Islet of Langerhans (tissue), 1 donor: ENCODE data around the gene RAD51B.

Experiments used
- FAIRE-seq: peaks from one replicate; lab custom pipeline; 2011; peaks lifted over from hg19 to GRCh38; lab: Jason Lieb, UNC

The RAD51B gene

DNA sequence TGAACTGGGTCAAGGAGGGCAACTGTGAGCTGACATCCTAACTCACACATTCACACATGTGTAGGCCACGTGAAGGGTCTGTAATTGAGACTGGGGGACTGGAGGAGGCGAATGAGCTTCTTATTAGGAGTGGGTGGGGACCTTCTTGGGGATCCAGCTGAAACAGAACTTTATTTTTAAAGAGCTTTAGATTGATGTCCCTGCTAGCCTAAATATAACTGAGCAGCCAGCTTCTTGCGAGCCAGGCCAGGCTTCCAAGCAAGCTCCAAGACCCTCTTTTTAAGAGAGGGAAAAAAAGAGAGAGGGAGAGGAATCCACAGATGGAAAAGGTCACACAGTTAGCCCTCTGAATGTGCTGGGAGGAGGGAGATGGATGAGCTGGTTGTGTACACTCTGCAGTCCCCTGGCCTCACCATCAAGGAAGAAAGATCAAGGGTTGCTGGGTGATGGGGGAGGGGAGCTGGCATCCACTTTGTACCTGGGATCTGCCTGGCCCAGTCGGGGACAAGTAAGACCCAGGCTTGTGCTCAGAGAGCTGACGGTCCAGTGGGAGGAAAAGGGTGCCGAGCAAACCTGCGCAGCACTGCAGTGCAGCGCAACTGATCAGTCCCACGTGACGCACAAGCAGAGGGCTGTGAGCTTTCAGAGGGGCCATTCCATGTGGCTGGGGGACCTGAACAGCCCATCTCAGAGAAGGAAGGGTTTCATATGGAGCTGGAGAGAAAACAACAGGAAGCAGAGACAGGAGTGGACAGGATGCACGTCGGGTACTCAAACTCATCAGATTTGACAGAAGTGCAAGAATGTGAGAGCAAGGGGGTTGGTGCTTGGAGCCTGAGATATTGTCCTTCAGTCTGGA is 818.8 kb downstream of the RAD51B start:
- no peak for FAIRE-seq

DNA sequence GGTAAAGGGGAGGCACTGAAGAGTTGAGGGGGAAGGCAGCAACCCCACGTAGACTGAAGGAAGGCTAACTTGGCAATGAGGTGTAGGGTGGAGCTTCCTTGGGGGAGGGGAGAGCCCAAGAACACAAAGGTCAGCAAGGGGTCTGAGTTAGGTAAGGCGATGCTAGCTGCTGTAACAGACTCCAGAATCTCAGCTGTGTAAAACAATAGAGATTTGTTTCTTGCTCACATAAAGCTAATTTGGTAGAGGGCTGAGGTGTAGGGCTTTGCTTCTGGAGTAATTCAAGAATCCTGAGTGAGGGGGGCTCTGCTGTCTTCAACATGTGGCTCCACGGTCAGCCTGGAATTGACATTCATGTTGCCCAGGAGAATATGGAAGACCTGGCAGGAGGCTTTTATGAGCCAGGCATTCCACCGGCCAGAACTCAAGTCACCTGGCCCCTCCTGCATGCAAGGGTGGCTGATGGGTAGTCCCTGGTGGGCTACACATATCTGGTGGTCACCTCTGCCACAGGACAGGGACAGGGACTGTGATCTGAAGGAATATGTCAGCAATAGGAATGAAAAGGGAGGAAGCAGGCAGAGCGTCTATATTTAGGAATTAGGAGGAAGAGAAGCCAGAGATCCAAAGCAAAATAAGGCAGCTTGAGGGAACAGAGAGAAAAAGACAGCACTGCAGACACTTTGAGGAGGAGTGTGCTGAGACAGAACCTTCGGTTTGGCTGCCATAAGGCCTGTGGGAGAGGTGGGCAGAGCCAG is 819.6 kb downstream of the RAD51B start:
- no peak for FAIRE-seq

DNA sequence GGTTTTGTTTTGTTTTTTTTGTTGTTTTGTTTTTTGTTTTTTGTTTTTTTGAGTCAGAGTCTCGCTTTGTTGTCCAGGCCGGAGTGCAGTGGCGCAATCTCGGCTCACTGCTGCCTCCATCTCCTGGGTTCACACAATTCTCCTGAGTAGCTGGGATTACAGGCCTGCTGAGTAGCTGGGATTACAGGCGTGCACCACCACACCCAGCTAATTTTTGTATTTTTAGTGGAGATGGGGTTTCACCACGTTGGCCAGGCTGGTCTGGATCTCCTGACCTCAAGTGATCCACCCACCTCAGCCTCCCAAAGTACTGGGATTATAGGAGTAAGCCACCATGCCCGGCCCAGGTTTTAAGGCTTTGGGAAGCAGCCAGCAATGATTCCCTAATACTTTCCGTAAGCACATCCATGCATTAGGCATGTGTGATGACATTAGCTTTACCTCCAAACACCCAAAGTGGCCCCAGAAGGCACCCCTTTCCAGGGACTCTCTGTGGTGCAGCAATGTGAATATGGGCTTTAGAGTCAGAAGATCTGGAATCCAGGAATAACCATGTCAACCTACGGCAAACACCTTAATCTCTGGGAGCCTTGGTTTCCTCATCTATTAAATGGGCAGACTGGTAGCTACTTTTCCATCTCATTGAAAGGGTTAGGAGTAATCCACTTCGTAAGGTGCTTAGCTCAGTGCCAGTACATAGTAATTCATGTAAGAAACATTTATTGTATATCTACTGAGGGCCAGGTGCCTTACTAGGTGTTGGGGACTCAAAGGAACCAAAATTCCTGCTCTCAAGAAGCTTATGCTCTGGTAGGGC is 820.4 kb downstream of the RAD51B start:
- no peak for FAIRE-seq

DNA sequence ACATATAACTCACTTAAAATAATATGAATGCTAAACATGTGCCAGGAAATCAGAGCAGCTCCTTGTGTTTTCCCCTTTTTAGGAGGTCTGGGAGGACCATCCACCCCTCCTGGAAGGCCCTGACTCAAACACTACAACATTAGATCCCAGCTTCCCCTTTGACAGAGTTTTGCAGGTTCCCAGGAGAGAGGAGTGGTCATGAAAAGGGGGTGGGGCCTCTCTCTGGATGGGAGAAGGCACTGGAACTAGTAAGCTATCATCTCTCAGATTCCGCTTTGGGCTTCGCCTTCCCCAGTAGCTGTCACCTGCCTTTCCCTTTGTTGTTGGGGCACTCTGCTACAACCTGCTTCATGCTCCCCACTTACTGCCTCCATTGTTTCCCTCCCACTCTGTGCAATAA is 824.1 kb downstream of the RAD51B start:
- no peak for FAIRE-seq

GRCh38 chr14:68644101-68644500 is 824.5 kb downstream of the RAD51B start:
- FAIRE-seq = no peak

- no peak for FAIRE-seq
Observed at GRCh38 chr14:68645371-68645770, 825.8 kb downstream of the RAD51B start.

- no peak for FAIRE-seq
Observed at GRCh38 chr14:68649476-68650189, 830.1 kb downstream of the RAD51B start.

DNA sequence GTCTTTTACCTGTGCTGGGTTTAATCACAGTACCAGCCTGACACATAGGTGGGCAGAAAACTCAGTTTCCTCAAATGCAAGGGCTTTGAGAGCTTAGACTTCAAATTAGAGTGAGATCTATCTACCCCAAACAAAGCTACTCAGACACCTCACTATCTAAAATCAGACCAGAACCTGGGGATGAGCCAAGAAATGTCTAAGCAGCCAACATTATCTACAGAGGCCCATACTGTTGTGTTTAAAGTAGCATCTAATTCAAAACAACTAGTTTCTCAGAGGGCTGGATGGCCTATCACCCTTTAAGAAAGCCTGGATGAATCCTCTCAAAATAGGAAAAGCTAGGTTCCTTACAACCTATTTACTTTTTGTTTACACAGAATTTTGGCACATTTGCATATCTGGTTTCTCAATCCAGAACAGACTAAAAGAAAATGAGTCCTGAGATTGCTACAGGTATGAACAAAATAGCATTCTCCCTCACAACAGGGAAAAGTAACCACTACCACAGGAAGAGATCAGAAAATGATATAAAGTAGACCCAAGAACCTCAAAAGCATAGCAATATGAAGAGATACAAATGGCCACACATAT is 830.9 kb downstream of the RAD51B start:
- no peak for FAIRE-seq

DNA sequence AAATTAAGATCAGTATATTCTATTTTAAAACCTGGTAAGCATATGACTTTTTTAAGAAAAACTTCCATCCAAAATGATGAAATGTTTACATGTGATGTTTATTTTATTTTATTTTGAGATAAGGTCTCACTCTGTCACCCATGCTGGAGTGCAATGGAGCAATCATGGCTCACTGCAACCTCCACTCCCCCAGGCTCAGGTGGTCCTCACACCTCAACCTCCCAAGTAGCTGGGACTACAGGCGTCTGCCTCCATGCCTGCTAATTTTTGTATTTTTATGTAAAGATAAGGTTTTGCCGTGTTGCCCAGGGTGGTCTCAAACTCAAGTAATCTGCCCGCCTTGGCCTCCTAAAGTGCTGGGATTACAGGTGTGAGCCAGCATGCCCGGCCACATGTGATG is 831.5 kb downstream of the RAD51B start:
- no peak for FAIRE-seq

DNA sequence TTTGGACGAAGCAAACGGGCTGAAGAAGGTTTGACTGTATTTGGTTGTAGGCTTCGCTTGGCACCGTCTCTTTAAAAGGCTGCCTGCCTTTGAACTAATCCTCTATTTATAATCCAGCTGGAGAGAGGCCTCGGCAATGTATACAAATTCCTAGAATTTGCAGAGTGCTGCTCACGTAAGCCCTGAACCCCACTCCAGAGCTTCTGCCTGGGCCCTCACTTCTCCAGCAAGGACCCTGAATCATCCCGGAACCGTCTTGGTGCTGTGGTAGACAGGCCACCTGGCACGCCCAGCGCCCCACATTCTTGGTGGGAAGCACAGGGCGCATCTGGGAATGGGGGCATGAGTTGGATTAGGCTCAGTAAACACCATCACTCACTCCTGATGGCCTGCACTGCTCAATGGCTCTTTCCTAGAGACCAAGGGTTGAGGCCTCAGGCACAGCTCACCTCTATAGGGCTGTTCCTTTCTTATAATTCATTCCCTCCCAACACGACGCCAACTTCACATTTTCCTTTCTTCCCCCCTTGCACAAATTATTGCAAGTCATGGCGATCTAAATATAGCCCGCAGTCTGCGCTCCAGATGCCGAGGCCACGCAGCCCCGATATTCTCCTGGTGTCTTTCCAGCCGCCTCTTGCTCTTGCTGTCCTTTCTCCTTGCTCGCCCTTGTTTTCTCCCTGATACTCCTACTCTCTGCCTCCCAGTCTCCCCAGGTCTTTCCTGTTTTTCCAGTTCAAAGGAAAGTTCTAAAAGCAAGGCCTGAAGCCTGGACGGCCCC is 832.3 kb downstream of the RAD51B start:
- FAIRE-seq = no peak

GRCh38 chr14:68652433-68652690 is 832.8 kb downstream of the RAD51B start:
- FAIRE-seq = no peak

DNA sequence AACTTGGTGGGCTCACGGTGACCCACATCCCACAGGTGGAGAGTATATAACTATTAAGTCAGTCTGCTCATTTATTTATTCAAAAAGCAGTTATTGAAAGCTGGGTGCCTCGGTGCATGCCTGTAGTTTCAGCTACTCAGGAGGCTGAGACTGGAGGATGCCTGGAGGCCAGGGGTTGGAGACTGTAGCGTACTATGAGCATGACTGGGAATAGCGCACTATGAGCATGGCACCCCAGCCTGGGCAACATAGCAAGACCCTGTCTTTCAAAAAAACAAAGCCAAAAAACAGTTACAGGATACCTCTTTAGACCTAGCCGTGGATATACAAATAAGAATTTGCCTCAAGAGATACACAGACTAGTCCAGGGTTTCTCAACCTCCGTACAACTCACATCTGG is 833.5 kb downstream of the RAD51B start:
- no peak for FAIRE-seq

GRCh38 chr14:68653804-68654203 is 834.2 kb downstream of the RAD51B start:
- no peak for FAIRE-seq

GRCh38 chr14:68654471-68654941 is 834.9 kb downstream of the RAD51B start:
- no peak for FAIRE-seq

DNA sequence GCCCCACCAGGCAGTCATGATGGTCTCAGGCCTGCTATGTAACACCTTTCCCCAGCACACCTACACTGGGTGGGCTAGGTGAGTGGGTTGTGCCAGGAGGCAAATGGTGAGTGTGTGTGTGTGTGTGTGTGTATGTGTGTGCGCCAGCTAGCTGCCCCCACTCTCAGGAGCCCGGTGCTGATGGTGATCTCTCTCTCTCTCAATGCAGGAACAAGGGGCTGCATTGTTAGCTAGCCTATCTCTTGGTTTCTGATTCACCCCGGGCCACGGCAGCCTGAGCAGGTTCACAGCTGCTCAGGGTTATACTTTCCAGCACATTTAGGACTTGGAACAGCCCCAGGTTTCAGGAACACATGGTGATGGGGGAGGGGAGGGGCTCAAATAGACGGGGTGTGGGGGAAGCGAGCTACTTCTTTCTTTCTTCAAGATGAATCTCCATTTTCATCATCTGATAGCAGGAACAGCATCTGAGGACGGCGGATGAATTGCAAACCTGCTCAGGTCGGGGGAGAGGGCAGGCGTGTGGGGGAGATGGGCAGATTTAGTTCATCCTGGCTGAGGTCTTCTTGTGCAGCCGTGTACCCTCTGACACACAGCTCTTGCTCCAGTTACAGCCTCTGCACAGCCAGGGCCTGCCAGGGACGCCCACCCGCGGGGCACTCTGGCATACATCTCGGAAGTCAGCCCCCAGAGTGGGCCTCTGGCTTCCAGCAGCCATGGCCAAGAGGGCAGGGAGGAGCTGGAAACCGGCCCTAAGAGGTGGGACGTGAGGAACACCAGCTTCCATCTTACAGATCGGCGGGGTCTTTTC is 835.6 kb downstream of the RAD51B start:
- FAIRE-seq = no peak

DNA sequence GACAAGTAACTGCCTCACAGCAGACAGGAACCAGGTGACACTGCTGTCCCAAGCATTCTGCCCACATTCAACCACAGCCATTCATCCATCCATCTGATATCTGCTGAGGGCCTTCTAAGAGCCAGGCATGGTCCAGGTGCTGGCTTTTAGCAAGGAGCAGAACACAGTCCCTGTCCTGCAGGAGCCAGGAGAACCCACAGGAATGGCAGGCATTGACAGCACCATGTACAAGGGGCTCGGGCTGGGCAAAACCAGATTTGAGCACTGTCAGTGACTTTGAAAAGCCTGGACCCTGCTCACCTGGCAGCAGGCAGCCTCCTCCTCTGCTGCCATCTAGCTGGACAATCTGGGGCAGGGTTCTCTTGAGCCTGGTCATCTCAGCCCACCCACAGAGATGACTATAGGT is 836.3 kb downstream of the RAD51B start:
- no peak for FAIRE-seq

DNA sequence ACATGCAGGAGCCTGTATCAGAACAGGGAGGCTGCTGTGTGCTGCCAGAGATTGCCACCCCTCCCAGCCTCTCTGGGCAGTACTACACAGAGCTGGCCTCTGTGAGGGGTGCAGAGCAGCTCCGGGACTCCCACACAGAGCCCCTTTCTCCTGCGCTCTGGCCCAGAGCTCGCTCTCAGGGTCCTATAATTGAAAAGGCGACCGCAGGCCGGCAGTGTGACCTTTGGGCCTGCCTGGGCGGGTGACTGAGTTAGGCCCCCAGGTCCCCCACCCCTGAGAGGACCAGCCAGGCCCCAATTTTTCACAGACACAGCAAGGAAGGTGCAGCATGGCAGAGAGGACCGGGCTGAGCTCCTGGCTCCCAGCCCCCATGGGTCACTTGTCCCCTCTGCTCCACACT is 836.9 kb downstream of the RAD51B start:
- FAIRE-seq = no peak

DNA sequence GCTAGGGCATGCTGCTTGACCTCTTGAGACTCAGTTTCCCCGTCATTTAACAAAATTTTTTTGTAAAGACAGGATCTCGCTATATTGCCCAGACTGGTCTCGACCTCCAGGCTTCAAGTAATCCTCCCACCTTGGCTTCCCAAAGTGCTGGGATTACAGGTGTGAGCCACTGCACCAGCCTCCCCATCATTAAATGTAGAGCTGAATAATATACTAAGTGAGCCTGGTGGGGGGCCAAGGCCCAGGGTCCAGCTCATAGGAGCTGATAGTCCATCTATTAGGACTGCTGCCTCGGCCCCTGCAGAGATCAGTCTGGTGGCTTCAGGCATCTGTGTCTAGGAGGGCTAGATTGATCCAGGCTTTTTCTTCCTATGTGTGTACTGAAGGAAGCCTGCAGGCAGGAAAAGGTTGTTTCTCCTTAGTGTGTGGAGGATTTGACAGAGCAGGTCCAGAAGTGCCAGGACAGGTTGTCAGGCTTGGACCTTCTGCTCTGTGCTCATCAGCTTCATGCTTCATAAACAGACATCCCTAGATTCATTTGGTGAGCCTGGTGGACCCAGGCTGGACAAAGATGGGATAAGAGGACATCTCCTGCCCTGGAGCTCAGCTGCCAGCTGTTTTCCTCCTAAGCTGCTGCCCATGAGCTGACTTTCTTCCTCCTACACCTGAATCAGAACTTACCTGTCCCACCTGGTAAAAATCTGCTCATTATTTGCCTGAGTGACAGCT is 837.9 kb downstream of the RAD51B start:
- no peak for FAIRE-seq

GRCh38 chr14:68658029-68658509 is 838.5 kb downstream of the RAD51B start:
- no peak for FAIRE-seq
